Neural crest cell (in vitro differentiated cells): ENCODE data around the gene SLC17A2. TPM values are rescaled to one million over a fixed set of nuclear protein-coding genes. Genes with fewer than 3 reads are reported as not detected.

Experiments
- DNase-seq: peaks from one replicate; pipeline ENCODE4 v3.0.0; 2021; ENCODE audit warnings: low read depth, mixed read lengths, low spot score
- H3K27ac Mint-ChIP-seq: one replicate; pipeline ENCODE4 v1.8.0; 2021; ENCODE audit warnings: mild to moderate bottlenecking, mixed read lengths; ENCODE audit not compliant: unreplicated experiment
- H3K27me3 Mint-ChIP-seq: 2 replicates; pipeline ENCODE4 v1.8.0; 2021; ENCODE audit warnings: low read depth, mild to moderate bottlenecking, mixed read lengths
- H3K36me3 Mint-ChIP-seq: 2 replicates; pipeline ENCODE4 v1.8.0; 2021; ENCODE audit warnings: low read depth, mild to moderate bottlenecking, mixed read lengths
- H3K4me1 Mint-ChIP-seq: 2 replicates; pipeline ENCODE4 v1.8.0; 2021; ENCODE audit warnings: mixed read lengths
- H3K4me3 Mint-ChIP-seq: one replicate; pipeline ENCODE4 v1.8.0; 2021; ENCODE audit warnings: mild to moderate bottlenecking, mixed read lengths
- H3K9me3 Mint-ChIP-seq: 2 replicates; pipeline ENCODE4 v1.8.0; 2021; ENCODE audit warnings: mixed read lengths
- total RNA-seq: library from RNA; stranded (reverse); gene quantifications from 2 replicates; pipeline ENCODE4 v1.2.1, GENCODE V29; 2021
- TF ChIP-seq, protein P1 (sequence below): fragments of 200-600 bp; sonication (generic); conservative IDR thresholded peaks from 2 replicates; pipeline ENCODE4 v1.5.0; 2021; ENCODE audit warnings: antibody characterized with exemption, mild to moderate bottlenecking

The SLC17A2 gene
- total RNA-seq, 1 donor from 2014 or later = not detected

DNA sequence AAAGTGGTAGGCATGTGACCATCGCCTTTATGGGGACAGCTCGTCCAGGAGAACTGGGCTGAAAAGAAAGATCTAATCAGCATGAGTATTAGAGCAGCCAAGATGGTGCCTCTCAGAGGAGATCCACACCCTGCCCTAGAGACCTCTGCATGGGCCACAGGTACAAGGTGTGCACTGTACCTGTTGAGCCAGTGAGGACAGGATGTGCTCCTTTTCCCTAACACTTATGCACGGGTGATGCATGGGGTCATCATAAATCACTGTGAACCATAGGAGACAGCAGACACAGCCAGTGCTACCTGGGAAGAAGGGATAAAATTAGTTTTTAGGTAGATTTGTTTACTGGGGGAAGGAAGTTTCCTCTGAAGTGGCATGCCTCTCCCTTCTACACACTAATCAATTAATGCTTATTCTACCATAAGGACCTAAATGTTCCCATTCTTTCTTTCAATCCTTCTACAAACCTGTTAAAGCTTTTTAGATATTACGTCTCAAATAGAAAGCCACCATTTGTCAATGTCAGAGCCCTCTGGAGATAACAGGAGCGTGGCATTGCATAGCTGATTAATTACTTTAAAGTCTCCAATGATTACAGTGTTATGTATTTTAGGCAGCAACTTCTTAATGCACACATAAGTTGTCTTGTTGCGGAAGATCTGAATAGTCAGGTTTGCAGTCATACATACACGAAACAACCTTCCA lies 13.6 kb downstream of the SLC17A2 start:
- H3K4me3 Mint-ChIP-seq = no peak overlapping the region
- H3K9me3 Mint-ChIP-seq = no peaks in the 10 kb centered on the region
- TF ChIP-seq, protein P1, sequence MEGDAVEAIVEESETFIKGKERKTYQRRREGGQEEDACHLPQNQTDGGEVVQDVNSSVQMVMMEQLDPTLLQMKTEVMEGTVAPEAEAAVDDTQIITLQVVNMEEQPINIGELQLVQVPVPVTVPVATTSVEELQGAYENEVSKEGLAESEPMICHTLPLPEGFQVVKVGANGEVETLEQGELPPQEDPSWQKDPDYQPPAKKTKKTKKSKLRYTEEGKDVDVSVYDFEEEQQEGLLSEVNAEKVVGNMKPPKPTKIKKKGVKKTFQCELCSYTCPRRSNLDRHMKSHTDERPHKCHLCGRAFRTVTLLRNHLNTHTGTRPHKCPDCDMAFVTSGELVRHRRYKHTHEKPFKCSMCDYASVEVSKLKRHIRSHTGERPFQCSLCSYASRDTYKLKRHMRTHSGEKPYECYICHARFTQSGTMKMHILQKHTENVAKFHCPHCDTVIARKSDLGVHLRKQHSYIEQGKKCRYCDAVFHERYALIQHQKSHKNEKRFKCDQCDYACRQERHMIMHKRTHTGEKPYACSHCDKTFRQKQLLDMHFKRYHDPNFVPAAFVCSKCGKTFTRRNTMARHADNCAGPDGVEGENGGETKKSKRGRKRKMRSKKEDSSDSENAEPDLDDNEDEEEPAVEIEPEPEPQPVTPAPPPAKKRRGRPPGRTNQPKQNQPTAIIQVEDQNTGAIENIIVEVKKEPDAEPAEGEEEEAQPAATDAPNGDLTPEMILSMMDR = no peak
- H3K27ac Mint-ChIP-seq = no peak overlapping the region
- H3K36me3 Mint-ChIP-seq = no peaks in the 10 kb centered on the region
- no peaks in the 10 kb centered on the region for H3K4me1 Mint-ChIP-seq
- no peak for DNase-seq
- no peaks in the 10 kb centered on the region for H3K27me3 Mint-ChIP-seq

DNA sequence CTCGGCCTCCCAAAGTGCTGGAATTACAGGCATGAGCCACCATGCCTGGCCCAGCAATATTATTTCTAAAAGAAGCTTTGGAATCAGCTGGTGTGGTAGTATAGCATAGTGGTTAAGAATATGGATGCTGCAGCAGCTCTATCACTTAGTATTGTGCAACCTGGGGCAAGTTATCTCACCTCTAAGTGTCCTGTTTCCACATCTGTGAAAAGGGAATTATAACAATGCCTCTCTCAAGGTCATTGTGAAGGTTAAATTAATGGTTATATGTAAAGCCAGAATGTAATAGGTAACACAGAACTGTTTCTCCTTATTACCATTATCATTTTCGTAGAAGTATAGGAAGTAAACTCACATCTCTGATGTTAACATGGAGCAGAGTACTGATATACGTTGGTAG lies 14.2 kb downstream of the SLC17A2 start:
- Mint-ChIP-seq H3K36me3 (no peaks in the 10 kb centered on the region), H3K27ac (no peak overlapping the region), H3K4me3 (no peak overlapping the region), H3K27me3 (no peaks in the 10 kb centered on the region), H3K4me1 (no peaks in the 10 kb centered on the region), H3K9me3 (no peaks in the 10 kb centered on the region)
- DNase-seq = no peak
- TF ChIP-seq, protein P1 = no peak

DNA sequence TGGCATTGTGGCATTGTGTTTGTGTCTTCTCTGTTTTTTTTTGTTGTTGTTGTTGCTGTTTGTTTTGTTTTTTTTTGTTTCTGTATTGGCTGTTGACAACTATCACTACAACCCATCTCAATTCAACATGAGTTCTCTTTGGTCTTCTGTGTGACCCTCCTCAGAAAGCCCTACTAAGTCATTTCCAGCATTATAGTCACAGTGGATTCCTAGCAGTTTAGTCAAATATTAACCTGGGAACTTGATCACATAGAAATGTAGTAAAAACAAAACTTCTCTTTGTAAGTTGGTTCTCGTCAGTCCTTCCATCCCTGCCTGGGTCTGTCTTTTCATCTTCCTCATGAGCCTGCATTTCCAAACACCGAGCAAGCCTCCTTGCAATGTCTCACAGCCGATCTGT lies 16.8 kb downstream of the SLC17A2 start:
- Mint-ChIP-seq H3K9me3 (no peaks in the 10 kb centered on the region), H3K4me3 (no peak overlapping the region), H3K27me3 (no peaks in the 10 kb centered on the region), H3K36me3 (no peaks in the 10 kb centered on the region), H3K27ac (no peak overlapping the region), H3K4me1 (peaks cover 4% of the 10 kb centered on the region)
- no peak for DNase-seq
- TF ChIP-seq, protein P1 = no peak

DNA sequence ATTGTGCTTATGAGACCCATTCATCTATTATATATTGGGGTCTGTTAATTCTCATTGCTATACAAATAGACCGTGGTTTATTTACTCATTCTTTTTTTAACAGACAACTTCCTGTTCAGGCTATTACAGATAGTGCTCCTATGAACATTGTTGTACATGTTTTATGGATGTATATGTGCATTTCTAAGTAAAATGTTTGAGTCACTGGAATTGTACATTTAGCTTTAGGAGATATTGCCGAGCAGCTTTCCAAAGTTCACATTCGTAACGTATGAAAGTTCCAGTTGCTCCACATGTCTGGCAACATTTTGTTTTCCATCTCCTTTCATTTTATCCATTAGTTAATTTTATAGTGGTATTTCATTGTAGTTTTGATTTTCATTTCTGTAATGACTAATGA lies 19.1 kb downstream of the SLC17A2 start:
- Mint-ChIP-seq H3K4me1 (peaks cover 4% of the 10 kb centered on the region), H3K4me3 (no peak overlapping the region), H3K36me3 (no peaks in the 10 kb centered on the region), H3K27me3 (no peaks in the 10 kb centered on the region), H3K27ac (no peak overlapping the region), H3K9me3 (no peaks in the 10 kb centered on the region)
- no peak for DNase-seq
- TF ChIP-seq, protein P1 = no peak

DNA sequence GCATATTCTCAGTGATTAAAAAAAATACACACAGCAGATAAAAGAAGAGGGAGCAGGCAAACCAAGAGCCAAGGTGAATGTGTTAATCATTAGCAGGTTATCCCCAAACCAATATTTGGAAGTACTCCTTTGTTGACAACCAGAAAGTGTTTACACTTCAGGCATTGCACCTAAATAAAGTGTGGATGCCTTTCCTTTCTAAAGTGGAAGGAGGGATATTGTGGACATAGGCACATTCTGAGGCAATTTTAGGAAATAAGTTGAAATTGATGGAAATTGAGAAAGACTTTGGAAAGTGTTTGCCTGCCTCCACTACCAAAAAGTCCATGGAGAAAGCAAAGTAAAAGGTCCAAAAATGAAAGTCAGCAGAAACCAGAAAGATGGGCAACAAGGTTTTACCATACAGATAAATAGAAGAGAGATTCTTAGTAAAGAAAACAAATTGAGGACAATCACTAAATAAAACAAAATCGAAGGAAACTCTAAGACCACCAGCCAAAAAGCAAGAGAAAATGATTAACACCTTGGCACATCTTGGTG lies 22.9 kb downstream of the SLC17A2 start:
- H3K9me3 Mint-ChIP-seq = no peaks in the 10 kb centered on the region
- no peak for DNase-seq
- H3K27ac Mint-ChIP-seq = no peak overlapping the region
- H3K4me3 Mint-ChIP-seq = no peak overlapping the region
- TF ChIP-seq, protein P1 = no peak
- H3K27me3 Mint-ChIP-seq = no peaks in the 10 kb centered on the region
- no peaks in the 10 kb centered on the region for H3K36me3 Mint-ChIP-seq
- peaks cover 4% of the 10 kb centered on the region for H3K4me1 Mint-ChIP-seq
